Measurements from ENCODE around the gene SEPHS2.

Gene SEPHS2

GRCh38 chr16:30409125-30410060, 36.3 kb downstream of the SEPHS2 start:
- in situ Hi-C loops (cut with MboI; ENCODE audit: low pct_unique_long_range_greater_than_20kb, low sequenced_read_pairs, unreplicated experiment) = loop anchor here (25.0 kb wide), 1 partner anchor 297 kb away; the partner anchor contains the start of genes GDPD3 and MAPK3
- peak; percentile 87 for DNase-seq (ENCODE audit: low spot score)
- peak; percentile 92 for TF ChIP-seq CTCF (IDR thresholded peaks at IDR 0.05; ENCODE audit: extremely low read depth, insufficient read depth, missing control alignments)

- peak; percentile 39 for DNase-seq (ENCODE audit: low spot score)
- no peak for TF ChIP-seq CTCF (IDR thresholded peaks at IDR 0.05; ENCODE audit: extremely low read depth, insufficient read depth, missing control alignments)
- in situ Hi-C loops (cut with MboI; ENCODE audit: low pct_unique_long_range_greater_than_20kb, low sequenced_read_pairs, unreplicated experiment) = loop anchor here (25.0 kb wide), 1 partner anchor 296 kb away; the partner anchor contains the start of genes GDPD3 and MAPK3
Measured at GRCh38 chr16:30407804-30408534, 37.7 kb downstream of the SEPHS2 start.

GRCh38 chr16:30407102-30407803, 38.4 kb downstream of the SEPHS2 start, which contains the start of gene ZNF771:
Gene ZNF771, plus strand, starts transcription at chr16:30407606. Its CDS starts 448 bp downstream, at chr16:30408054.
- in situ Hi-C loops (cut with MboI; ENCODE audit: low pct_unique_long_range_greater_than_20kb, low sequenced_read_pairs, unreplicated experiment) = loop anchor here (25.0 kb wide), 1 partner anchor 295 kb away; the partner anchor contains the start of genes GDPD3 and MAPK3
- no peak for TF ChIP-seq CTCF (IDR thresholded peaks at IDR 0.05; ENCODE audit: extremely low read depth, insufficient read depth, missing control alignments)
- peak; percentile 96 for DNase-seq (ENCODE audit: low spot score)

GRCh38 chr16:30406795-30407101, 38.9 kb downstream of the SEPHS2 start:
- in situ Hi-C loops (cut with MboI; ENCODE audit: low pct_unique_long_range_greater_than_20kb, low sequenced_read_pairs, unreplicated experiment) = loop anchor here (25.0 kb wide), 1 partner anchor 294 kb away; the partner anchor contains the start of genes GDPD3 and MAPK3
- no peak for TF ChIP-seq CTCF (IDR thresholded peaks at IDR 0.05; ENCODE audit: extremely low read depth, insufficient read depth, missing control alignments)
- no peak for DNase-seq (ENCODE audit: low spot score)

- in situ Hi-C loops (cut with MboI; ENCODE audit: low pct_unique_long_range_greater_than_20kb, low sequenced_read_pairs, unreplicated experiment) = loop anchor here (25.0 kb wide), 1 partner anchor 290 kb away; the partner anchor contains the start of genes GDPD3 and MAPK3
- no peak for DNase-seq (ENCODE audit: low spot score)
- no peak for TF ChIP-seq CTCF (IDR thresholded peaks at IDR 0.05; ENCODE audit: extremely low read depth, insufficient read depth, missing control alignments)
Measured at GRCh38 chr16:30401768-30402425, 43.8 kb downstream of the SEPHS2 start.

Measured in GM13977 (cell line).